GM19463 (cell line): ENCODE data around the gene AJAP1.

Experiments
- ATAC-seq: cut with Tn5 transposase; IDR thresholded peaks from one replicate; pipeline ENCODE4 v1.9.1; 2021; ENCODE audit warnings: mild to moderate bottlenecking, moderate library complexity; ENCODE audit not compliant: unreplicated experiment

The AJAP1 gene

GRCh38 chr1:4801192-4801924 lies 146.9 kb downstream of the AJAP1 start:
- no peak for ATAC-seq

GRCh38 chr1:4802024-4802423 lies 147.6 kb downstream of the AJAP1 start:
- no peak for ATAC-seq

DNA sequence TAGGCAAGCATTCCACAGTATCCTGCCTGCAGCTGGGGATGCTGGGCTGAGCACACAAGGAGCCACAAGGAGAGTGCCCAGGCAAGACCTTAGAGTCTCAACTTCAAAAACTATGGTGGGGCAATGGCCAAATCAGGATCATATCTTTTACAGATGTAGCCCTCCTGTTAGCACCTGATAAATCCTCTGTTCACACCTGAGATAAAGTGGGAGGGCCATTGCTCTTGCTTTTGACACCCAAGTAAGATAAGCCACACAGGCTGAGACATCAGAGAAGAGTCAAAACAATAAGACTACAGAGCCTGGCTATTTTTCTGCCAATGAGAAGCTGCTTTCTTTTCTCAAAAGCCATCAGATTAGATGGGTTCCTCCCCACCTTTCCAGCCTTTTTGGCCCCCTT lies 148.9 kb downstream of the AJAP1 start:
- no peak for ATAC-seq

DNA sequence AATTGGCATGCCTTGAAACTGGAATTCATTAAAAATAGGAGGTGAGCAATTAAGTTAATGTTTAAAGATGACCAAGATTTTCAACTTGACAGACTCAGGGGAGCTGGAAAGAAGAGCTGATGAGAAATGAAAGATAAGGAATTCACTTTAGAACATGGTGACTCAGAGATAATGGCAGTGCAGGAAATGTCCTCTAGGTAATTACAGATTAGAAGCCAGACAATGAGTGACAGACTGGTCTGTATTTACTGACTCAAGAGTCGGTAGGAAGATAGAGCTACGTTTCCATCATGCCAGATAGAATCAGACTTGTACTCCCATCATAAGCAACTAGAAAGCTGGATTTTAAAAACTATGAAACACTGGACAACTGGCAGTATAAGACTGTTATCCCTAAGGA lies 151.6 kb downstream of the AJAP1 start:
- ATAC-seq = no peak

- no peak for ATAC-seq
Measured at GRCh38 chr1:4820543-4820942, 166.1 kb downstream of the AJAP1 start.

DNA sequence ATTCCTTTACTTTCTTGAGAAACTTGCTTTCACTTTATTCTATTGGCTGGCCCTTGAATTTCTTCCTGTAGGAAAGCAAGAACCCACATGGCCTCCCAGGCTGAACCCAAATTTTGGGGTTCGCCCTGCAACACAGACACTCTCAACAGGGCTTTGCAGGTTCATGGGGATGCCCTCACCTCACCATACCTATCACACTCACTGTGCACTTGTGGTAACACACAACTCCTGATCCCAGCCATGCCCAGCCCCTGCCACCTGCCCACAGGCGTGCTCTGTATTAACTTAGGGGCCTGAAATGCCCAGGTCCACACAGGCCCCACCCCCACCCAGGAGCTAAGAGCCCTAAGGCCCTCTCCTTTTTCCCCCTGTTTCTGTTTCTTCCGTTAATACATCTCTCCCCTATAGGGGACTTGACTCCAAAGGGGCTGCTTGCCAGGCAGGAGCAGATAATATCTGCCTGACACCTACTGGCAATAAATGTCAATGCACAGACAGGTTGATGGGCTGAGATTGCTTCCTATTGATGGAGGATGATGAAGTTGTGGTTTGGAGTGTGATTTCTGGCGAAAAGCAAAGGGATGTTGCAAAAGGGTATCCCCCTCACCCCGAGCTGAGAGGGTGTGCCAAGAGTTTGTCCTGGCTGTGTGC lies 171.5 kb downstream of the AJAP1 start:
- no peak for ATAC-seq

GRCh38 chr1:4830707-4831106 lies 176.3 kb downstream of the AJAP1 start:
- no peak for ATAC-seq

- no peak for ATAC-seq
Measured at GRCh38 chr1:4836574-4836973, 182.2 kb downstream of the AJAP1 start.

GRCh38 chr1:4837031-4837600 lies 182.7 kb downstream of the AJAP1 start:
- no peak for ATAC-seq

GRCh38 chr1:4837752-4838151 lies 183.3 kb downstream of the AJAP1 start:
- no peak for ATAC-seq

- ATAC-seq = no peak
Measured at GRCh38 chr1:4838231-4838630, 183.8 kb downstream of the AJAP1 start.
